ENCODE data around the gene STPG1.

The STPG1 gene

DNA sequence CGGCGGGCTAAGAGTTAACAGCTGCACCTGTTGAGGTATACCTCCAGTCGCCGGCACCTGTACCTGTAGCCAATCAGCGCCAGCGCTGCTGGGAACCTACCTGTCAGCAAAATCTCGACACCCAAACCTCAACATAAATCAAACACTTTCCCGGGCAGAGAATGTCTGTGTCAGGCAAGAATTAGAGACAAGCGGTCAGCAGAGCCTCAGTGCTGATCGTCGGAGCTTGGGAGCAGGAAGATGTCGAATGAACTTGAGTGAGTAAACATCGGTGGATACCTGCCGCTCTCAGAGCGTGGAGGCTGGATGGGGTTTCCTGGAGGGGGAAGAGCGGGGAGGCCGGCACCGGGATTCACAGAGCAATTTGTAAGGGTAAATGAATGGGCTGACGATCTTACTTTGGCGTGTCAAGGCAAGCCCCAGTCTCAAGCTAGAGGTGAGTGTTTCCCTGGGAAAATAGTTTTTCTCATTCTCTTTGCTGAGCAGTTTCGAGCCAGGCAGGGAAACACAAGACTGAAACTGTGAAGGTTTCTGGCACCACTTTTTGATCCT lies 94.2 kb downstream of the STPG1 start, which contains the start of gene GRHL3:
Gene GRHL3, plus strand, starts transcription at position 46 of the 552 bp plus-strand sequence. Its CDS starts 195 bp downstream, at position 241.
- Histone ChIP-seq H3K9ac (ENCODE audit: low read depth, low read length) (no peak within 1 kb of the TSS), H3K9me3 (ENCODE audit: control insufficient read depth, insufficient read depth, low read length) (no peaks in the 10 kb centered on the region), H3K36me3 (ENCODE audit: control insufficient read depth, insufficient read depth, low read length) (no peaks in the 10 kb centered on the region), H3K27me3 (ENCODE audit: control insufficient read depth, insufficient read depth, low read length) (peaks cover 27% of the 10 kb centered on the region), H3K4me3 (ENCODE audit: low read depth, low read length) (peak within 1 kb of the TSS; percentile 87), H3K4me1 (ENCODE audit: control insufficient read depth, insufficient read depth, low read length) (peaks cover 29% of the 10 kb centered on the region)

DNA sequence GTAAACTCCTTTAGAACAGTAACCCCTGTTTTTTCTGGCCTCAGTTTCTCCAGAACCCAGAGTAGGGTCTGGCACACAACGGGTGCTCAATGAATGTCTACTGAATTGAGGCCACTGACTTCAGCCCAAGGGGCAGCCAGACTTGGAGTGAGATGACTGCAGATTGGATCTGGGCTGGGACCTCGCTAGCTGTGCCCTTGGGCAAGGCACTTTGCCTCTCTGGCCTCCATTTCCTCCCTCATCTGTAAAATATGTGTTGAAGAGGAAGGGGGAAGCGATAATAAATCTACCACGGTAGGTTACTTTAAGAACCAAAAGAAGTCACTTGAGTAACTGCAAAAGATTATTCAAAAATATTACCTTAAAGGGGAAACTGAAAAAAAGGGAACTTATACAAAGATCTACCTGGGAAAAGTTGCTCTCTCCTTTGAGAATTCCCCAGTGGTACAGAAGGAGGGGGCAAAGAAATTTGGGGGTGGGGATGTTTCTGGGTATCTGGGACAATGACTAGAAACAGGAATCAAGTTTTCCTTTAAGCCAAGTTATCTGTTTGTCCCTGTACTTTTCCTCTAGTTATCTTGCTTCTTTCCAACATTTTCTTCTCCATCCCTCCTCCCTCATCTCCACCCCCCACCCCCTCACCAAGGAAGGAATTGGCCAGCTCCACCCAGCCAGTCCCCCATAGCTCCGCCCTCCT lies 94.8 kb downstream of the STPG1 start:
- H3K27me3 ChIP-seq (ENCODE audit: control insufficient read depth, insufficient read depth, low read length), result peaks cover 27% of the 10 kb centered on the region
- peaks cover 29% of the 10 kb centered on the region for H3K4me1 ChIP-seq (ENCODE audit: control insufficient read depth, insufficient read depth, low read length)
- no peak overlapping the region for H3K9ac ChIP-seq (ENCODE audit: low read depth, low read length)
- no peaks in the 10 kb centered on the region for H3K9me3 ChIP-seq (ENCODE audit: control insufficient read depth, insufficient read depth, low read length)
- peak overlapping the region; percentile 87 for H3K4me3 ChIP-seq (ENCODE audit: low read depth, low read length)
- H3K36me3 ChIP-seq (ENCODE audit: control insufficient read depth, insufficient read depth, low read length), result no peaks in the 10 kb centered on the region

DNA sequence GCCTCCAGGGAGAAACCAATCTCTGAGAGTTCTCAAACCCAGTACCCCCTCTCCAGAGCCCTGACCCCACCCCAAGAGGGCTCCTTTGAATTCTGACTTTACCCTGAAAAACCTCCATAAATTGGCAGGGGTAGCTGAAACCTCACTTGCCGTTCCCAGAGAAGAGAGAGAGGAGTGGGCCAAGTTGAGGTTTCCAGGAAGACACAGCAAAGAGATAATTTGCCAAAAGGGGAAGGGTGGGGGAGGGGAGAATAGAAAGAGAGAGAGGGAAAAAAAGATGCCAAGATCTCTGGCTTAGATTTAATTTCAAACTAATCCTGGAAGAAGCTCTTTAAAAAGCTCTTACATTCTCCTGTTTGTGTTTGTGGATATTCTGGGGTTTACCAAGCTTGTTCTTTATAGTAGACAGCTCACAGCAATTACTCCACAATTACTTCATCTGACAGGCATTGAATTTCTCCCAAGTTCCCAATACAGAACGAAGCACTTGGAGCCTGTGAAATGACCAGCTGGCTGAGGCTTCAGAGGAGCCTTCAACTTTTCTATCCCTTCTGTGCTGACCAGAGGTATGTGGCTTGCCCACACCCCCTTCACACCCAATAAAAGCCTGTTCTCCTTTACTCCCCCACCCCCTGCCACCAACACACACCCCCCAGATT lies 95.5 kb downstream of the STPG1 start:
- no peak overlapping the region for H3K9ac ChIP-seq (ENCODE audit: low read depth, low read length)
- no peaks in the 10 kb centered on the region for H3K36me3 ChIP-seq (ENCODE audit: control insufficient read depth, insufficient read depth, low read length)
- H3K9me3 ChIP-seq (ENCODE audit: control insufficient read depth, insufficient read depth, low read length), result no peaks in the 10 kb centered on the region
- H3K4me1 ChIP-seq (ENCODE audit: control insufficient read depth, insufficient read depth, low read length), result peaks cover 22% of the 10 kb centered on the region
- H3K27me3 ChIP-seq (ENCODE audit: control insufficient read depth, insufficient read depth, low read length), result peaks cover 20% of the 10 kb centered on the region
- no peak overlapping the region for H3K4me3 ChIP-seq (ENCODE audit: low read depth, low read length)

DNA sequence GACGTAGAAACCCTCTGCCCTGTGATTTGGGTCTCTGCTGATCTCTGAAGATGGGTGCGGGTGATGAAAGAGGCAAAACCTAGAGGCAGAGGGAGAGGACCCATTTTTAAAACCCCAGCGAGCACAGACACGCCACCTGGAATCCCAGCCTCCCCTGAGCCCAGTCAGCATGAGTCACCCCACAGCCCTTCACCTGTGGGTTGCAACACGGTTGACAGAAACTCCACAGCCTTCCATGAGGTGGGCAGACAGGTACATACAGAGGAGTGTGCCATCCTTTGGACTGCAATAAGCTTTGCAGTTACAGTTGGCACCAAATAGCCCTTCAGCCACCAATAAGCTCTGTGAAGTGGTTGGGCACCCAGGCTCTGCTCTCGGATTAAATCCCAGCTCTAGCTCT lies 96.5 kb downstream of the STPG1 start:
- H3K4me1 ChIP-seq (ENCODE audit: control insufficient read depth, insufficient read depth, low read length), result peaks cover 22% of the 10 kb centered on the region
- H3K9me3 ChIP-seq (ENCODE audit: control insufficient read depth, insufficient read depth, low read length), result no peaks in the 10 kb centered on the region
- H3K4me3 ChIP-seq (ENCODE audit: low read depth, low read length), result no peak overlapping the region
- no peak overlapping the region for H3K9ac ChIP-seq (ENCODE audit: low read depth, low read length)
- H3K36me3 ChIP-seq (ENCODE audit: control insufficient read depth, insufficient read depth, low read length), result no peaks in the 10 kb centered on the region
- H3K27me3 ChIP-seq (ENCODE audit: control insufficient read depth, insufficient read depth, low read length), result peaks cover 15% of the 10 kb centered on the region

DNA sequence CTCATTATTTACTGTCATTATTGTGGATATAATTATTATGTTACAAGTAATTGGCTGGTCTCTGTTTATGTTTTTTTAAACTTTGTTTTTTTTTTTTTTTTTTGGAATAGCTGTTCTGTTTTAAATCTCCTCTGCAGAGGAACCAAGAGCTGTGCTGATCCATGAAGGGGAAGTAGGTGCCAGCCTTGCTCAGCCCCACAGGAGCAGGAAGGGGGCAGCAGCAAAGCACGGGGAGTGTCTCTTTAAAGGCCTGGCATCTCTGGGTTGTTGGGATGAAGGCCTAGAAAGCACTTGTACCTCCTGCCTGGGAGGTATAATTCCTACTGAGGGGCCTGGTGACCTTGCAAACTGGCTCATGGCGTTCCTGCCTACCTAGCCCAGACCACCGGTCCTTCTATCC lies 96.9 kb downstream of the STPG1 start:
- no peak overlapping the region for H3K9ac ChIP-seq (ENCODE audit: low read depth, low read length)
- peaks cover 24% of the 10 kb centered on the region for H3K4me1 ChIP-seq (ENCODE audit: control insufficient read depth, insufficient read depth, low read length)
- no peaks in the 10 kb centered on the region for H3K36me3 ChIP-seq (ENCODE audit: control insufficient read depth, insufficient read depth, low read length)
- no peak overlapping the region for H3K4me3 ChIP-seq (ENCODE audit: low read depth, low read length)
- peaks cover 15% of the 10 kb centered on the region for H3K27me3 ChIP-seq (ENCODE audit: control insufficient read depth, insufficient read depth, low read length)
- no peaks in the 10 kb centered on the region for H3K9me3 ChIP-seq (ENCODE audit: control insufficient read depth, insufficient read depth, low read length)

DNA sequence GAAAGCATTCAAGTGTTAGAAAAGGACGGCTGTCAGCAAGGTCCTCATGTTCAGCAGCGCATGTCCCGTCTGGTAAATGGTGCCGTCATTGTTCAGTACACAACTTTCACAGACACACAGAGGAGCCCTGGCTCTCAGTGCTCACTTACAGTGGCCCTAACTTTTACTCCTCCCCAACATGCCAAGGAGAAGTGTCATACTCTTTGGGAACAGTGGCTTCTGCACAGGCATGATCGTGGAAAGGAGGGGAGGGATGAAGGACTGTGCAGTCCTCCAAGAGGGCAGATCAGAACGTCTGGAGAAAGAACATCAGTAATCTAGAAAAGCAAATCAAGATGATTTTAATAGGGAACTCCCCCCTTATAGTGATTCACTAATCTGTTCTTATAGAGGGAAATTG lies 98.2 kb downstream of the STPG1 start:
- Histone ChIP-seq H3K36me3 (ENCODE audit: control insufficient read depth, insufficient read depth, low read length) (no peaks in the 10 kb centered on the region), H3K4me3 (ENCODE audit: low read depth, low read length) (no peak overlapping the region), H3K4me1 (ENCODE audit: control insufficient read depth, insufficient read depth, low read length) (peaks cover 19% of the 10 kb centered on the region), H3K27me3 (ENCODE audit: control insufficient read depth, insufficient read depth, low read length) (peaks cover 8% of the 10 kb centered on the region), H3K9me3 (ENCODE audit: control insufficient read depth, insufficient read depth, low read length) (no peaks in the 10 kb centered on the region), H3K9ac (ENCODE audit: low read depth, low read length) (no peak overlapping the region)

DNA sequence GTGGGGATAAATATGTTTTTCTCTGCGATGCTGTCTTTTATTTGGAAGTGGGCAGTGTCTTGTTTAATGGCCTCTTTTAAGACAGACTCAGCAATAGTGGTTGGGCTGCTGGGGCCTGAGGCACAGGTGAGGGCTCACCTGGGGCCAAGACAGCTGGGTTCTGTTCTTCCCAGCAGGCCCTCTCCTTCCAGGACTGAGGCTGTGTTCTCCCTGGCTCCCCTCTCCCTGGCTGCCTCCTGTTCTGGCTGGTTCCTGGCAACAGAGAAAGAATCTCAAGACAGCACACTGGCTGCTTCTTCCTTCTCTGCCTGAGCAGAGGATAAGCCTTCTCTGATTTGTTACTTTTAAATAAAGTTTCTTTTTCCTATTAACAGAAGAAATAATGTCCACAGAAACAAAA lies 101.8 kb downstream of the STPG1 start:
- Histone ChIP-seq H3K36me3 (ENCODE audit: control insufficient read depth, insufficient read depth, low read length) (no peaks in the 10 kb centered on the region), H3K4me3 (ENCODE audit: low read depth, low read length) (no peak overlapping the region), H3K9ac (ENCODE audit: low read depth, low read length) (no peak overlapping the region), H3K9me3 (ENCODE audit: control insufficient read depth, insufficient read depth, low read length) (no peaks in the 10 kb centered on the region), H3K4me1 (ENCODE audit: control insufficient read depth, insufficient read depth, low read length) (peaks cover 32% of the 10 kb centered on the region), H3K27me3 (ENCODE audit: control insufficient read depth, insufficient read depth, low read length) (no peaks in the 10 kb centered on the region)

DNA sequence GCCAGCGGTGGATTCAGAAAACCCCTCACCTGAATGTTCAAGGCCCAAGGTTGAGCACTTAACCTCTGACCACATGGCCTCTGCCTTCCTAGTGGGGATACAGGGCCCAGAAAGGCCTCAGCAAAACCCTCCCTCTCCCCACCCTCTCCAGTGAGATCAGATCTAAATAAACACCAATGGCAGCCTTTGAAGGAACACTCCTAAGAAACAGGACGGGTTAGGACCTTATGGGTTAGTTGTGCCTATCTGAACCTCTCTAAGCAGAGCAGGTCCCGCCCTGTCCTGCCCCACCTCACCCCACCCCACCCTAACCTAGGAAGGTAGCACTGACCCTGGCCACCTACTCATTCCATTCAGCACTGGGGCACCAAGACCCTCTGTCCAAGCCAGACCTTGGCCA lies 102.3 kb downstream of the STPG1 start:
- Histone ChIP-seq H3K27me3 (ENCODE audit: control insufficient read depth, insufficient read depth, low read length) (no peaks in the 10 kb centered on the region), H3K36me3 (ENCODE audit: control insufficient read depth, insufficient read depth, low read length) (no peaks in the 10 kb centered on the region), H3K4me3 (ENCODE audit: low read depth, low read length) (no peak overlapping the region), H3K9ac (ENCODE audit: low read depth, low read length) (no peak overlapping the region), H3K4me1 (ENCODE audit: control insufficient read depth, insufficient read depth, low read length) (peaks cover 32% of the 10 kb centered on the region), H3K9me3 (ENCODE audit: control insufficient read depth, insufficient read depth, low read length) (no peaks in the 10 kb centered on the region)

DNA sequence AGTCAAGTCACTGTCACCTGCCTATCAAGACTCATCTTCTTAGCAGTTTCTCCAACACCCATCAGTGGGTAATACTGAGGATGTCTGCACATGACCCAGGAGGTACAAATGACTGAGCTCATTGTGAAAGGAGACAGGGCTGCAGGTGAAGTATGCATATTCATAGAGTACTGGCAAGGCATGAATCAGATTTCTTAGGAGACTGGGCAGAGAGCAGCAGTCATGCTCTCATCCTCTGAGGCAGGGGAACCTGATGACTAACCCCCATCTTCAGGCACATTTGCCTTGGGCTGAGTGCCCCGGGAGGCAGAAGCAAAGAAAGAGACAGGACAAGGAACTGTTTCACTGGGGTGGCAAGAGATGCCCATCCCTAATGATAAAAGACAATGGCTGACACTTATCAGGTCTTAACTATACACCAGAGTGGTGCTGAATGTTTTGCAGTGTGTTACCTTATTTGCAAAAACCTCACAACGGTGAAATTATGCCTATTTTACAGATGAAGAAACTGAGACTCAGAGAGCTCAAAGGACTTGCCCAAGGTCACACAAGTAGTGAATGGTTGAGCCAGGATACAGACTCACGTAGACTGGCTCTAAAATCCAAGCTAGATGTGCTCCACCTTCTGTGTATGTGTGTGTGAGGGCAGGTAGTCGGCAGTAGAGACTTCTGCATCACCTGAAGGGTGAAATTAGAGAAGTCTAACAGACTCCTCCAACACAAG lies 103.7 kb downstream of the STPG1 start:
- Histone ChIP-seq H3K27me3 (ENCODE audit: control insufficient read depth, insufficient read depth, low read length) (no peaks in the 10 kb centered on the region), H3K9me3 (ENCODE audit: control insufficient read depth, insufficient read depth, low read length) (no peaks in the 10 kb centered on the region), H3K9ac (ENCODE audit: low read depth, low read length) (no peak overlapping the region), H3K4me1 (ENCODE audit: control insufficient read depth, insufficient read depth, low read length) (peaks cover 32% of the 10 kb centered on the region), H3K4me3 (ENCODE audit: low read depth, low read length) (no peak overlapping the region), H3K36me3 (ENCODE audit: control insufficient read depth, insufficient read depth, low read length) (no peaks in the 10 kb centered on the region)

DNA sequence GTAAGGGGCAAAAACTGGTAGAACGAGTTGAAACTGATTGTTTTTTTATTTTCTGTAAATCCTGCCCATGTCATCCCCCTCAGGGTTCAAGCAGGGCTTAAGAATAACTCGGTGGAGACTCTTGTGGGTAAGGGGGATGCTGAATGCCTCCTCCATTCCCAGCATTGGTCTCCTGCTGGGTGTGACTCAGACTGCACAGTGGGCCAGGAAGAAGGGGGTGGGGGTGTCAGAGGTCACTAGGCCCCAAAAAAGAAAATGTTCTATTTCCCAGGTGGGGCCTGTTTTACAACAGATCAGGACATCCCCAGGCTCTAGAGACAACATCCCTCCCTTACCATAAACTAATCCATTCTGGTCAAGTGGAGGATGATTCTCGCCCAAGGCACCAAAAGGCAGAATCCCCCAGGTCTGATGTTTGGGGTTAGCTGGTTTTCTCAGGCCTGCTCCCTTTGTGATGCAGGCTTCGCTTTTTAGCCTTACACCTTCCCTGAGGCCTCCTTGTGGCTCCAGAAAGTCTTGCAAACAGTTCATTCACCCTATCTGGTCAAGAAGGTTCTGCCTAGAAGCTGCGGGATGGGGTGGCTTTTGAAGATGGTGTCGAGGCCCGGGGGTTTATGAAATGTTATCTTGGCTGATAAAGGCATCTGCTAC lies 105.1 kb downstream of the STPG1 start:
- Histone ChIP-seq H3K9ac (ENCODE audit: low read depth, low read length) (no peak overlapping the region), H3K27me3 (ENCODE audit: control insufficient read depth, insufficient read depth, low read length) (no peaks in the 10 kb centered on the region), H3K4me1 (ENCODE audit: control insufficient read depth, insufficient read depth, low read length) (peaks cover 34% of the 10 kb centered on the region), H3K36me3 (ENCODE audit: control insufficient read depth, insufficient read depth, low read length) (no peaks in the 10 kb centered on the region), H3K4me3 (ENCODE audit: low read depth, low read length) (no peak overlapping the region), H3K9me3 (ENCODE audit: control insufficient read depth, insufficient read depth, low read length) (no peaks in the 10 kb centered on the region)
